ENCODE results near the gene DHRSX.
"Not testable (repeated sequence)": the region's sequence is repeated elsewhere in the genome, so short reads cannot be mapped to it uniquely, and the experiment has no call there.

Gene DHRSX

GRCh38 chrX:2284133-2284532, 216.6 kb downstream of the DHRSX start:
- Histone ChIP-seq H3K27me3 (ENCODE audit: low read depth) (no peaks in the 10 kb centered on the region), H3K4me3 (no peak overlapping the region), H3K9me3 (no peaks in the 10 kb centered on the region), H3K36me3 (replicated peaks) (no peaks in the 10 kb centered on the region), H3K4me1 (no peaks in the 10 kb centered on the region)
- in situ Hi-C loops (cut with MboI; ENCODE audit: low sequenced_read_pairs), result no loop called here
- DNase-seq (ENCODE audit: low spot score in 2 of 2), result no peak

- in situ Hi-C loops (cut with MboI; ENCODE audit: low sequenced_read_pairs), result no loop called here
- H3K4me1 ChIP-seq, result no peaks in the 10 kb centered on the region
- DNase-seq (ENCODE audit: low spot score in 2 of 2), result no peak
- no peak overlapping the region for H3K4me3 ChIP-seq
- no peaks in the 10 kb centered on the region for H3K9me3 ChIP-seq
- no peaks in the 10 kb centered on the region for H3K36me3 ChIP-seq (replicated peaks)
- H3K27me3 ChIP-seq (ENCODE audit: low read depth), result no peaks in the 10 kb centered on the region
Observed at GRCh38 chrX:2283111-2283859, 217.5 kb downstream of the DHRSX start.

- Histone ChIP-seq H3K36me3 (replicated peaks) (no peaks in the 10 kb centered on the region), H3K9me3 (no peaks in the 10 kb centered on the region), H3K4me1 (no peaks in the 10 kb centered on the region), H3K4me3 (no peak overlapping the region), H3K27me3 (ENCODE audit: low read depth) (no peaks in the 10 kb centered on the region)
- DNase-seq (ENCODE audit: low spot score in 2 of 2), result no peak
- in situ Hi-C loops (cut with MboI; ENCODE audit: low sequenced_read_pairs), result no loop called here
Observed at GRCh38 chrX:2282490-2283090, 218.2 kb downstream of the DHRSX start.

- no peaks in the 10 kb centered on the region for H3K9me3 ChIP-seq
- no peak overlapping the region for H3K4me3 ChIP-seq
- no peaks in the 10 kb centered on the region for H3K36me3 ChIP-seq (replicated peaks)
- H3K27me3 ChIP-seq (ENCODE audit: low read depth), result no peaks in the 10 kb centered on the region
- DNase-seq (ENCODE audit: low spot score in 2 of 2), result peak; percentile 16 to 63
- in situ Hi-C loops (cut with MboI; ENCODE audit: low sequenced_read_pairs), result no loop called here
- H3K4me1 ChIP-seq, result peaks cover 3% of the 10 kb centered on the region; the same call in 1 of the 2 replicates
Observed at GRCh38 chrX:2272337-2272736, 228.4 kb downstream of the DHRSX start.

GRCh38 chrX:2271595-2271994, 229.2 kb downstream of the DHRSX start:
- H3K9me3 ChIP-seq; H3K4me3 ChIP-seq; H3K4me1 ChIP-seq; DNase-seq (ENCODE audit: low spot score in 2 of 2); H3K36me3 ChIP-seq (replicated peaks); H3K27me3 ChIP-seq (ENCODE audit: low read depth); in situ Hi-C loops (cut with MboI; ENCODE audit: low sequenced_read_pairs): not testable (repeated sequence)

- H3K9me3 ChIP-seq; DNase-seq (ENCODE audit: low spot score in 2 of 2); H3K27me3 ChIP-seq (ENCODE audit: low read depth); H3K36me3 ChIP-seq (replicated peaks); in situ Hi-C loops (cut with MboI; ENCODE audit: low sequenced_read_pairs); H3K4me3 ChIP-seq; H3K4me1 ChIP-seq: not testable (repeated sequence)
Observed at GRCh38 chrX:2270783-2271182, 230.0 kb downstream of the DHRSX start.

GRCh38 chrX:2267890-2268289, 232.9 kb downstream of the DHRSX start:
- no peak for DNase-seq (ENCODE audit: low spot score in 2 of 2)
- no peak overlapping the region for H3K4me3 ChIP-seq

GRCh38 chrX:2266445-2267349, 234.1 kb downstream of the DHRSX start:
- no peak for DNase-seq (ENCODE audit: low spot score in 2 of 2)
- Histone ChIP-seq H3K4me1 (no peaks in the 10 kb centered on the region), H3K27me3 (ENCODE audit: low read depth) (no peaks in the 10 kb centered on the region), H3K4me3 (no peak overlapping the region), H3K36me3 (replicated peaks) (no peaks in the 10 kb centered on the region; the same call in 1 of the 2 replicates), H3K9me3 (no peaks in the 10 kb centered on the region)
- in situ Hi-C loops (cut with MboI; ENCODE audit: low sequenced_read_pairs), result no loop called here

More at GRCh38 chrX:2267890-2268289, 232.9 kb downstream of the DHRSX start:
- Histone ChIP-seq H3K27me3 (ENCODE audit: low read depth) (no peaks in the 10 kb centered on the region), H3K36me3 (replicated peaks) (no peaks in the 10 kb centered on the region; the same call in 1 of the 2 replicates), H3K9me3 (no peaks in the 10 kb centered on the region), H3K4me1 (peaks cover 3% of the 10 kb centered on the region; the same call in 1 of the 2 replicates)
- in situ Hi-C loops (cut with MboI; ENCODE audit: low sequenced_read_pairs), result no loop called here

GRCh38 chrX:2265658-2266444, 234.9 kb downstream of the DHRSX start:
- H3K4me1 ChIP-seq; DNase-seq (ENCODE audit: low spot score in 2 of 2); H3K4me3 ChIP-seq; H3K9me3 ChIP-seq; in situ Hi-C loops (cut with MboI; ENCODE audit: low sequenced_read_pairs); H3K36me3 ChIP-seq (replicated peaks); H3K27me3 ChIP-seq (ENCODE audit: low read depth): not testable (repeated sequence)

- DNase-seq (ENCODE audit: low spot score in 2 of 2), result no peak
- Histone ChIP-seq H3K9me3 (no peaks in the 10 kb centered on the region), H3K27me3 (ENCODE audit: low read depth) (no peaks in the 10 kb centered on the region), H3K4me1 (no peaks in the 10 kb centered on the region), H3K36me3 (replicated peaks) (no peaks in the 10 kb centered on the region; the same call in 1 of the 2 replicates), H3K4me3 (no peak overlapping the region)
- in situ Hi-C loops (cut with MboI; ENCODE audit: low sequenced_read_pairs), result no loop called here
Observed at GRCh38 chrX:2264179-2265030, 236.4 kb downstream of the DHRSX start.

- no peak for DNase-seq (ENCODE audit: low spot score in 2 of 2)
- in situ Hi-C loops (cut with MboI; ENCODE audit: low sequenced_read_pairs), result no loop called here
- Histone ChIP-seq H3K4me1 (no peaks in the 10 kb centered on the region), H3K36me3 (replicated peaks) (no peaks in the 10 kb centered on the region; the same call in 1 of the 2 replicates), H3K4me3 (no peak overlapping the region), H3K27me3 (ENCODE audit: low read depth) (no peaks in the 10 kb centered on the region), H3K9me3 (no peaks in the 10 kb centered on the region)
Observed at GRCh38 chrX:2263203-2263602, 237.6 kb downstream of the DHRSX start.

- in situ Hi-C loops (cut with MboI; ENCODE audit: low sequenced_read_pairs), result no loop called here
- H3K4me1 ChIP-seq, result no peaks in the 10 kb centered on the region
- no peaks in the 10 kb centered on the region for H3K27me3 ChIP-seq (ENCODE audit: low read depth)
- H3K4me3 ChIP-seq, result no peak overlapping the region
- DNase-seq (ENCODE audit: low spot score in 2 of 2), result no peak
- no peaks in the 10 kb centered on the region; the same call in 1 of the 2 replicates for H3K36me3 ChIP-seq (replicated peaks)
- H3K9me3 ChIP-seq, result no peaks in the 10 kb centered on the region
Observed at GRCh38 chrX:2262668-2263055, 238.1 kb downstream of the DHRSX start.
